Measurements from ENCODE around the gene RALY.

GRCh38 chr20:33992145-33992922 lies 1.4 kb upstream of the RALY start:
- TF ChIP-seq SUZ12 (IDR thresholded peaks at IDR 0.05; ENCODE audit: extremely low read depth, insufficient read depth, insufficient read length), result no peak
- TF ChIP-seq YY1 (IDR thresholded peaks at IDR 0.05; ENCODE audit: insufficient read depth, insufficient read length), result no peak
